Measurements from ENCODE around the gene OBP2A. TPM values are rescaled to one million over a fixed set of nuclear protein-coding genes. Genes with fewer than 3 reads are reported as not detected.

The OBP2A gene
- total RNA-seq, 1 experiment from 2014 or later, result not detected

GRCh38 chr9:135577256-135577655 lies 31.3 kb downstream of the OBP2A start:
- CTCF ChIA-PET, result interaction anchor here (1.2 kb wide), 1 partner anchor 11 kb away, joined by 3 read pairs; no protein-coding TSS in a partner anchor
- peaks cover 13% of the 10 kb centered on the region for H3K9me3 Mint-ChIP-seq
- peaks cover 2% of the 10 kb centered on the region; the same call in 1 of the 2 replicates for H3K27me3 Mint-ChIP-seq (ENCODE audit: low read depth)

GRCh38 chr9:135579356-135579755 lies 33.4 kb downstream of the OBP2A start:
- ChIA-PET CTCF (no interaction called here), POLR2A (no interaction called here)
- H3K4me3 Mint-ChIP-seq, result no peak overlapping the region
- peaks cover 13% of the 10 kb centered on the region for H3K9me3 Mint-ChIP-seq
- DNase-seq (ENCODE audit: low spot score) (no peak), ATAC-seq (no peak)
- peaks cover 9% of the 10 kb centered on the region; the same call in 1 of the 2 replicates for H3K36me3 Mint-ChIP-seq
- H3K27ac Mint-ChIP-seq, result no peak overlapping the region
- no peaks in the 10 kb centered on the region for H3K4me1 Mint-ChIP-seq
- TF ChIP-seq CREM (CRISPR knock-in tag; IDR thresholded peaks at IDR 0.05) (no peak), ZBTB43 (CRISPR knock-in tag; IDR thresholded peaks at IDR 0.05) (no peak), AR (CRISPR knock-in tag; IDR thresholded peaks at IDR 0.05) (no peak), PRDM15 (CRISPR knock-in tag; IDR thresholded peaks at IDR 0.05) (no peak), GABPB1 (CRISPR knock-in tag; IDR thresholded peaks at IDR 0.05) (no peak)
- peaks cover 2% of the 10 kb centered on the region; the same call in 1 of the 2 replicates for H3K27me3 Mint-ChIP-seq (ENCODE audit: low read depth)

More at GRCh38 chr9:135577256-135577655, 31.3 kb downstream of the OBP2A start:
- Mint-ChIP-seq H3K4me1 (no peaks in the 10 kb centered on the region), H3K36me3 (peaks cover 9% of the 10 kb centered on the region; the same call in 1 of the 2 replicates), H3K4me3 (no peak overlapping the region), H3K27ac (no peak overlapping the region)
- DNase-seq (ENCODE audit: low spot score) (no peak), ATAC-seq (no peak)
- TF ChIP-seq KAT7 (CRISPR knock-in tag; IDR thresholded peaks at IDR 0.05; ENCODE audit: borderline replicate concordance) (no peak), ZNF317 (CRISPR knock-in tag; IDR thresholded peaks at IDR 0.05; ENCODE audit: borderline replicate concordance, low read depth) (no peak), CREM (CRISPR knock-in tag; IDR thresholded peaks at IDR 0.05) (no peak), ZNF671 (CRISPR knock-in tag; IDR thresholded peaks at IDR 0.05) (no peak), ERG (CRISPR knock-in tag; IDR thresholded peaks at IDR 0.05) (no peak), CBFB (CRISPR knock-in tag; IDR thresholded peaks at IDR 0.05; ENCODE audit: low read depth) (no peak), SMAD3 (CRISPR knock-in tag; IDR thresholded peaks at IDR 0.05; ENCODE audit: borderline replicate concordance) (no peak), TP53 (CRISPR knock-in tag; IDR thresholded peaks at IDR 0.05) (no peak), GRHL2 (CRISPR knock-in tag; IDR thresholded peaks at IDR 0.05; ENCODE audit: insufficient replicate concordance, severe bottlenecking) (no peak), GABPB1 (CRISPR knock-in tag; IDR thresholded peaks at IDR 0.05) (no peak)
- POLR2A ChIA-PET, result no interaction called here

Measured in WTC11 (cell line).